Calu3 (cell line): ENCODE measurements around the gene ZNF544. TPM values are rescaled to one million over a fixed set of nuclear protein-coding genes. Genes with fewer than 3 reads are reported as not detected.

ENCODE experiments used
- BruUV-seq: library from RNA; stranded (reverse); fragments of 400-500 nt; replicated peaks from 2 replicates; lab custom pipeline; 2021; lab: Mats Ljungman, UMichigan
- CTCF ChIA-PET: fragments of 300-600 bp; sonication (Branson Sonifier 250); formaldehyde crosslinking; loops from one replicate; lab custom pipeline; 2022; ENCODE audit warnings: antibody characterized with exemption; lab: Charles Lee
- DNase-seq: peaks from one replicate; pipeline ENCODE4 v3.0.0; 2022
- H3K27ac Mint-ChIP-seq: one replicate; pipeline ENCODE4 v1.8.0; 2022; ENCODE audit warnings: mixed read lengths; ENCODE audit not compliant: unreplicated experiment
- H3K27me3 Mint-ChIP-seq: one replicate; pipeline ENCODE4 v1.8.0; 2022; ENCODE audit warnings: mixed read lengths; ENCODE audit not compliant: unreplicated experiment
- H3K36me3 Mint-ChIP-seq: one replicate; pipeline ENCODE4 v1.8.0; 2022; ENCODE audit warnings: mild to moderate bottlenecking, moderate library complexity, mixed read lengths; ENCODE audit not compliant: insufficient read depth, unreplicated experiment
- H3K4me1 Mint-ChIP-seq: one replicate; pipeline ENCODE4 v1.8.0; 2022; ENCODE audit warnings: mild to moderate bottlenecking, low read depth, mixed read lengths; ENCODE audit not compliant: unreplicated experiment
- H3K4me3 Mint-ChIP-seq: one replicate; pipeline ENCODE4 v1.8.0; 2022; ENCODE audit warnings: mild to moderate bottlenecking, low read depth, moderate library complexity, mixed read lengths; ENCODE audit not compliant: unreplicated experiment
- H3K9me3 Mint-ChIP-seq: one replicate; pipeline ENCODE4 v1.8.0; 2022; ENCODE audit warnings: low read depth, mixed read lengths; ENCODE audit not compliant: unreplicated experiment
- intact Hi-C: fragments of 100-400 bp; cut with micrococcal nuclease; formaldehyde crosslinking; loops from one replicate; pipeline ENCODE4 v1.10.0; 2022; ENCODE audit not compliant: unreplicated experiment
- total RNA-seq: library from RNA; stranded (reverse); gene quantifications from 2 replicates; pipeline ENCODE4 v1.2.3, GENCODE V29; 2022
- TF ChIP-seq, protein P1 (sequence below): fragments of 200-600 bp; IDR thresholded peaks from one replicate; pipeline ENCODE4 v1.8.0; 2022; ENCODE audit warnings: antibody characterized with exemption; ENCODE audit not compliant: unreplicated experiment

ZNF544 gene
- total RNA-seq, 1 experiment from 2014 or later: 65.3 TPM

DNA sequence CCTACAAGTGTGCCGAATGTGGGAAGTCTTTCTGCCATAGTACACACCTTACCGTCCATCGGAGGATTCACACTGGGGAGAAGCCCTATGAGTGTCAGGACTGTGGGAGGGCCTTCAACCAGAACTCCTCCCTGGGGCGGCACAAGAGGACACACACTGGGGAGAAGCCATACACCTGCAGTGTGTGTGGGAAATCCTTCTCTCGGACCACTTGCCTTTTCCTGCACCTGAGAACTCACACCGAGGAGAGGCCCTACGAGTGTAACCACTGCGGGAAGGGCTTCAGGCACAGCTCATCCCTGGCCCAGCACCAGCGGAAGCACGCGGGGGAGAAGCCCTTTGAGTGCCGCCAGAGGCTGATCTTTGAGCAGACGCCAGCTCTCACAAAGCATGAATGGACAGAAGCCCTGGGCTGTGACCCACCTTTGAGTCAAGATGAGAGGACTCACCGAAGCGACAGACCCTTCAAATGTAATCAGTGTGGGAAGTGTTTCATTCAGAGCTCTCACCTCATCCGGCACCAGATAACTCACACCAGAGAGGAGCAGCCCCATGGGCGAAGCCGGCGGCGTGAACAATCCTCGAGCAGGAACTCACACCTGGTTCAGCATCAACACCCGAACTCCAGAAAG, 66.1 kb downstream of the ZNF544 start:
- peaks cover 22% of the 10 kb centered on the region for H3K9me3 Mint-ChIP-seq

DNA sequence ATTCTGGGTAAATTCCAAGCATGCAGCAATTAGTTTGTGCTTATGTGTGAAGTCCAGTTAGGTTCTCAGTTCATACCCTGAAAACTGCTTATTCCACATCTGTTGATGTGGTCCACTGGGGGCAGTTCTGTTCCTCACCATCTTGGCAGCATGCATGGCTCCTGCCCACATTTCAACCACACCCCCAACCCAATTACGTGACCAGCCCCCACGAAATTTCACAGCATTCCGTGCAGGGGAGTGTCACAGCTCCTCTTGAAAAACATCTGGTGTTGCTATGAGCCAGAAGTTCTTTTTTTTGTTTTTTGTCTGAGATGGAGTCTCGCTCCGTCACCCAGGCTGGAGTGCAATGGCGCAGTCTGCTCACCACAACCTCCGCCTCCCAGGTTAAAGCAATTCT, 67.4 kb downstream of the ZNF544 start:
- no TSS peak for BruUV-seq
- Mint-ChIP-seq H3K27me3 (no peaks in the 10 kb centered on the region), H3K4me1 (no peaks in the 10 kb centered on the region), H3K27ac (no peak overlapping the region), H3K9me3 (peaks cover 27% of the 10 kb centered on the region), H3K36me3 (peaks cover 92% of the 10 kb centered on the region), H3K4me3 (no peak overlapping the region)
- TF ChIP-seq, protein P1, sequence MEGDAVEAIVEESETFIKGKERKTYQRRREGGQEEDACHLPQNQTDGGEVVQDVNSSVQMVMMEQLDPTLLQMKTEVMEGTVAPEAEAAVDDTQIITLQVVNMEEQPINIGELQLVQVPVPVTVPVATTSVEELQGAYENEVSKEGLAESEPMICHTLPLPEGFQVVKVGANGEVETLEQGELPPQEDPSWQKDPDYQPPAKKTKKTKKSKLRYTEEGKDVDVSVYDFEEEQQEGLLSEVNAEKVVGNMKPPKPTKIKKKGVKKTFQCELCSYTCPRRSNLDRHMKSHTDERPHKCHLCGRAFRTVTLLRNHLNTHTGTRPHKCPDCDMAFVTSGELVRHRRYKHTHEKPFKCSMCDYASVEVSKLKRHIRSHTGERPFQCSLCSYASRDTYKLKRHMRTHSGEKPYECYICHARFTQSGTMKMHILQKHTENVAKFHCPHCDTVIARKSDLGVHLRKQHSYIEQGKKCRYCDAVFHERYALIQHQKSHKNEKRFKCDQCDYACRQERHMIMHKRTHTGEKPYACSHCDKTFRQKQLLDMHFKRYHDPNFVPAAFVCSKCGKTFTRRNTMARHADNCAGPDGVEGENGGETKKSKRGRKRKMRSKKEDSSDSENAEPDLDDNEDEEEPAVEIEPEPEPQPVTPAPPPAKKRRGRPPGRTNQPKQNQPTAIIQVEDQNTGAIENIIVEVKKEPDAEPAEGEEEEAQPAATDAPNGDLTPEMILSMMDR: no peak
- intact Hi-C loops: no loop called here
- CTCF ChIA-PET: no interaction called here
- no peak for DNase-seq

More for the DNA sequence above, 66.1 kb downstream of the ZNF544 start:
- H3K4me3 Mint-ChIP-seq: no peak overlapping the region
- H3K27me3 Mint-ChIP-seq: no peaks in the 10 kb centered on the region
- CTCF ChIA-PET: no interaction called here
- peaks cover 91% of the 10 kb centered on the region for H3K36me3 Mint-ChIP-seq
- intact Hi-C loops: no loop called here
- no peaks in the 10 kb centered on the region for H3K4me1 Mint-ChIP-seq
- no TSS peak for BruUV-seq
- TF ChIP-seq, protein P1: no peak
- no peak for DNase-seq
- H3K27ac Mint-ChIP-seq: no peak overlapping the region

DNA sequence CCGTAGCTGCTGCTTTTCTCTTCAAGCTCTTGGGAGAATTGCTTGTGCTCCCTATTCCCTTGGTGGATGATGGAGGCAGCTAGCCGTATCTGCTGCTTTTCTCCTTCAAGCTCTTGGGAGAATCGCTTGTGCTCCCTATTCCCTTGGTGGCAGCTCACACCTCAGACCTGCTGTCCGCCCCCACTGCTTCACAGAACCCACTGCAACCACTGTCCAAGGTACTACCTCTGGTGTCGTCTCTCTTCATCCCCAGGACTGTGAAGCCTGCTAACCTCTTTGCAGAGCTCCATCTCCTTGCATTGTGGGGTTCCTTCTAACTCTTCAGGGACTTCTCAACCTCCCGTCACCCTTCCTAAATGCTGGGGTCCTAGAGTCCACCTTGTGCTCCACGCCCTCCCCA, 71.9 kb downstream of the ZNF544 start:
- H3K36me3 Mint-ChIP-seq: peaks cover 72% of the 10 kb centered on the region
- intact Hi-C loops: no loop called here
- H3K4me3 Mint-ChIP-seq: no peak overlapping the region
- no peak for DNase-seq
- no TSS peak for BruUV-seq
- TF ChIP-seq, protein P1: no peak
- CTCF ChIA-PET: no interaction called here
- peak overlapping the region; percentile 19 for H3K27ac Mint-ChIP-seq
- H3K9me3 Mint-ChIP-seq: peaks cover 6% of the 10 kb centered on the region
- H3K27me3 Mint-ChIP-seq: no peaks in the 10 kb centered on the region
- H3K4me1 Mint-ChIP-seq: peaks cover 9% of the 10 kb centered on the region

DNA sequence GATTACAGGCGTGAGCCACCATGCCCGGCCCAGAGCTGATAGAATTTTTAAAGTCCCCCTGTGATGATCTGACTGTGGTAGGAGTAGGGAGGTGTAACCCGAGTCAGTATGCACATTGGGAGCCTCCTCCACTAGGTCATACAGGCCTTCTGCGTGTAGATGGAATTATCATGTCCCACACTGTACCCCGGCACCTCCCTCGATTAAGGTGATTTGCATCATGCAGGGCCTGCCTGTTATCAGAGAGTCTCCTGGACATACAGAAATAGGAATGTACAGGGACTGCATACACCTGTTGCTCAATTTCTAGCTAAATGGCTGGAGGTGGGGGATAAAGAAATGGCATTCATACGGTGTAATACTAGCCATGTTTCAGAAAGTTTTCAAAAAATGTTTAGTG, 75.5 kb downstream of the ZNF544 start:
- peak overlapping the region; percentile 96 for H3K27ac Mint-ChIP-seq
- intact Hi-C loops: no loop called here
- TF ChIP-seq, protein P1: no peak
- CTCF ChIA-PET: no interaction called here
- no peaks in the 10 kb centered on the region for H3K27me3 Mint-ChIP-seq
- peaks cover 71% of the 10 kb centered on the region for H3K36me3 Mint-ChIP-seq
- BruUV-seq: no TSS peak
- peaks cover 21% of the 10 kb centered on the region for H3K4me1 Mint-ChIP-seq
- DNase-seq: no peak
- H3K4me3 Mint-ChIP-seq: peak overlapping the region; percentile 99
- H3K9me3 Mint-ChIP-seq: peaks cover 6% of the 10 kb centered on the region
